Measurements from ENCODE around the gene PDE4A. TPM values are rescaled to one million over a fixed set of nuclear protein-coding genes. Genes with fewer than 3 reads are reported as not detected.

PDE4A gene
- total and polyA plus RNA-seq, 2 of the 13 experiments (the other 11 are each of a cell fraction or from before 2014, with no cell fraction given): 1.1 to 4.1 TPM

DNA sequence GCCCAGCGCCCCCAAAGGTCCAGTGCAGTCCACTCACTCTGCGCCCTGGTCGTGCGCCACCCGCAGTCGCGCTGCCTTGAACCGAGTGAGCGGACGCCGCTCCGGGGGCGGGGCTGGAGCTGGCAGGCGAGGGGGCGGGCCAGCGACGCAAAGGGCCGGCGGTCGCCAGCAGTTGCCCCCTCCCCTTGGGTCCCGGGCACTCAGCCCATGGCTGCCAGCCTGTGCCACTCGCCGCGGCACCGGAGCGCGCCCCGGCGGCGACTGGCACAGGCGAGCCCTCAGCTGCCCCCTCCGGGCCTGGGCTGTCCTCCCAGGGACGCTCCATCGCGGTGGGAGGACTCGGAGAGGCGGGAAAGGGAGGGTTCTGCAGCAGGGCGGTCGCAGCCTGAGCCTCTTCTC is 97.0 kb downstream of the PDE4A start, which contains the start of gene S1PR5 (continued):
- TF ChIP-seq, protein P1, sequence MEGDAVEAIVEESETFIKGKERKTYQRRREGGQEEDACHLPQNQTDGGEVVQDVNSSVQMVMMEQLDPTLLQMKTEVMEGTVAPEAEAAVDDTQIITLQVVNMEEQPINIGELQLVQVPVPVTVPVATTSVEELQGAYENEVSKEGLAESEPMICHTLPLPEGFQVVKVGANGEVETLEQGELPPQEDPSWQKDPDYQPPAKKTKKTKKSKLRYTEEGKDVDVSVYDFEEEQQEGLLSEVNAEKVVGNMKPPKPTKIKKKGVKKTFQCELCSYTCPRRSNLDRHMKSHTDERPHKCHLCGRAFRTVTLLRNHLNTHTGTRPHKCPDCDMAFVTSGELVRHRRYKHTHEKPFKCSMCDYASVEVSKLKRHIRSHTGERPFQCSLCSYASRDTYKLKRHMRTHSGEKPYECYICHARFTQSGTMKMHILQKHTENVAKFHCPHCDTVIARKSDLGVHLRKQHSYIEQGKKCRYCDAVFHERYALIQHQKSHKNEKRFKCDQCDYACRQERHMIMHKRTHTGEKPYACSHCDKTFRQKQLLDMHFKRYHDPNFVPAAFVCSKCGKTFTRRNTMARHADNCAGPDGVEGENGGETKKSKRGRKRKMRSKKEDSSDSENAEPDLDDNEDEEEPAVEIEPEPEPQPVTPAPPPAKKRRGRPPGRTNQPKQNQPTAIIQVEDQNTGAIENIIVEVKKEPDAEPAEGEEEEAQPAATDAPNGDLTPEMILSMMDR (CRISPR knock-in tag; IDR thresholded peaks at IDR 0.05): peak; percentile 31
- TF ChIP-seq ZNF878 (CRISPR knock-in tag; IDR thresholded peaks at IDR 0.05): no peak
- no peak for TF ChIP-seq AKAP8 (CRISPR knock-in tag; IDR thresholded peaks at IDR 0.05)
- TF ChIP-seq CCDC6 (CRISPR knock-in tag; IDR thresholded peaks at IDR 0.05): no peak
- TF ChIP-seq, protein P2, sequence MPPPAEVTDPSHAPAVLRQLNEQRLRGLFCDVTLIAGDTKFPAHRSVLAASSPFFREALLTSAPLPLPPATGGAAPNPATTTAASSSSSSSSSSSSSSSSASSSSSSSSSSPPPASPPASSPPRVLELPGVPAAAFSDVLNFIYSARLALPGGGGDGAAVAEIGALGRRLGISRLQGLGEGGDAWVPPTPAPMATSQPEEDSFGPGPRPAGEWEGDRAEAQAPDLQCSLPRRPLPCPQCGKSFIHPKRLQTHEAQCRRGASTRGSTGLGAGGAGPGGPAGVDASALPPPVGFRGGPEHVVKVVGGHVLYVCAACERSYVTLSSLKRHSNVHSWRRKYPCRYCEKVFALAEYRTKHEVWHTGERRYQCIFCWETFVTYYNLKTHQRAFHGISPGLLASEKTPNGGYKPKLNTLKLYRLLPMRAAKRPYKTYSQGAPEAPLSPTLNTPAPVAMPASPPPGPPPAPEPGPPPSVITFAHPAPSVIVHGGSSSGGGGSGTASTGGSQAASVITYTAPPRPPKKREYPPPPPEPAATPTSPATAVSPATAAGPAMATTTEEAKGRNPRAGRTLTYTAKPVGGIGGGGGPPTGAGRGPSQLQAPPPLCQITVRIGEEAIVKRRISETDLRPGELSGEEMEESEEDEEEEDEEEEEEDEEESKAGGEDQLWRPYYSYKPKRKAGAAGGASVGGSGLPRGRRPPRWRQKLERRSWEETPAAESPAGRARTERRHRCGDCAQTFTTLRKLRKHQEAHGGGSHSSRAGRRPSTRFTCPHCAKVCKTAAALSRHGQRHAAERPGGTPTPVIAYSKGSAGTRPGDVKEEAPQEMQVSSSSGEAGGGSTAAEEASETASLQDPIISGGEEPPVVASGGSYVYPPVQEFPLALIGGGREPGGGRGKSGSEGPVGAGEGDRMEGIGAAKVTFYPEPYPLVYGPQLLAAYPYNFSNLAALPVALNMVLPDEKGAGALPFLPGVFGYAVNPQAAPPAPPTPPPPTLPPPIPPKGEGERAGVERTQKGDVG (CRISPR knock-in tag; IDR thresholded peaks at IDR 0.05; ENCODE audit: borderline replicate concordance): no peak
- no peak for TF ChIP-seq MYC (CRISPR knock-in tag; IDR thresholded peaks at IDR 0.05; ENCODE audit: borderline replicate concordance)
- no peak for TF ChIP-seq ZNF790 (CRISPR knock-in tag; IDR thresholded peaks at IDR 0.05; ENCODE audit: borderline replicate concordance)
- TF ChIP-seq, protein P3, sequence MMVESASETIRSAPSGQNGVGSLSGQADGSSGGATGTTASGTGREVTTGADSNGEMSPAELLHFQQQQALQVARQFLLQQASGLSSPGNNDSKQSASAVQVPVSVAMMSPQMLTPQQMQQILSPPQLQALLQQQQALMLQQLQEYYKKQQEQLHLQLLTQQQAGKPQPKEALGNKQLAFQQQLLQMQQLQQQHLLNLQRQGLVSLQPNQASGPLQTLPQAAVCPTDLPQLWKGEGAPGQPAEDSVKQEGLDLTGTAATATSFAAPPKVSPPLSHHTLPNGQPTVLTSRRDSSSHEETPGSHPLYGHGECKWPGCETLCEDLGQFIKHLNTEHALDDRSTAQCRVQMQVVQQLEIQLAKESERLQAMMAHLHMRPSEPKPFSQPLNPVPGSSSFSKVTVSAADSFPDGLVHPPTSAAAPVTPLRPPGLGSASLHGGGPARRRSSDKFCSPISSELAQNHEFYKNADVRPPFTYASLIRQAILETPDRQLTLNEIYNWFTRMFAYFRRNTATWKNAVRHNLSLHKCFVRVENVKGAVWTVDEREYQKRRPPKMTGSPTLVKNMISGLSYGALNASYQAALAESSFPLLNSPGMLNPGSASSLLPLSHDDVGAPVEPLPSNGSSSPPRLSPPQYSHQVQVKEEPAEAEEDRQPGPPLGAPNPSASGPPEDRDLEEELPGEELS (CRISPR knock-in tag; IDR thresholded peaks at IDR 0.05): no peak
- TF ChIP-seq ZNF615 (CRISPR knock-in tag; IDR thresholded peaks at IDR 0.05; ENCODE audit: borderline replicate concordance): no peak
- no peak for TF ChIP-seq XRCC5 (optimal IDR thresholded peaks at IDR 0.05; ENCODE audit: low read length)
- TF ChIP-seq, protein P4, sequence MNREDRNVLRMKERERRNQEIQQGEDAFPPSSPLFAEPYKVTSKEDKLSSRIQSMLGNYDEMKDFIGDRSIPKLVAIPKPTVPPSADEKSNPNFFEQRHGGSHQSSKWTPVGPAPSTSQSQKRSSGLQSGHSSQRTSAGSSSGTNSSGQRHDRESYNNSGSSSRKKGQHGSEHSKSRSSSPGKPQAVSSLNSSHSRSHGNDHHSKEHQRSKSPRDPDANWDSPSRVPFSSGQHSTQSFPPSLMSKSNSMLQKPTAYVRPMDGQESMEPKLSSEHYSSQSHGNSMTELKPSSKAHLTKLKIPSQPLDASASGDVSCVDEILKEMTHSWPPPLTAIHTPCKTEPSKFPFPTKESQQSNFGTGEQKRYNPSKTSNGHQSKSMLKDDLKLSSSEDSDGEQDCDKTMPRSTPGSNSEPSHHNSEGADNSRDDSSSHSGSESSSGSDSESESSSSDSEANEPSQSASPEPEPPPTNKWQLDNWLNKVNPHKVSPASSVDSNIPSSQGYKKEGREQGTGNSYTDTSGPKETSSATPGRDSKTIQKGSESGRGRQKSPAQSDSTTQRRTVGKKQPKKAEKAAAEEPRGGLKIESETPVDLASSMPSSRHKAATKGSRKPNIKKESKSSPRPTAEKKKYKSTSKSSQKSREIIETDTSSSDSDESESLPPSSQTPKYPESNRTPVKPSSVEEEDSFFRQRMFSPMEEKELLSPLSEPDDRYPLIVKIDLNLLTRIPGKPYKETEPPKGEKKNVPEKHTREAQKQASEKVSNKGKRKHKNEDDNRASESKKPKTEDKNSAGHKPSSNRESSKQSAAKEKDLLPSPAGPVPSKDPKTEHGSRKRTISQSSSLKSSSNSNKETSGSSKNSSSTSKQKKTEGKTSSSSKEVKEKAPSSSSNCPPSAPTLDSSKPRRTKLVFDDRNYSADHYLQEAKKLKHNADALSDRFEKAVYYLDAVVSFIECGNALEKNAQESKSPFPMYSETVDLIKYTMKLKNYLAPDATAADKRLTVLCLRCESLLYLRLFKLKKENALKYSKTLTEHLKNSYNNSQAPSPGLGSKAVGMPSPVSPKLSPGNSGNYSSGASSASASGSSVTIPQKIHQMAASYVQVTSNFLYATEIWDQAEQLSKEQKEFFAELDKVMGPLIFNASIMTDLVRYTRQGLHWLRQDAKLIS (CRISPR knock-in tag; IDR thresholded peaks at IDR 0.05): no peak
- no peak for TF ChIP-seq ZSCAN22 (CRISPR knock-in tag; IDR thresholded peaks at IDR 0.05)
- TF ChIP-seq KLF16 (CRISPR knock-in tag; IDR thresholded peaks at IDR 0.05): no peak
- TF ChIP-seq ZNF263 (CRISPR knock-in tag; IDR thresholded peaks at IDR 0.05): peak; percentile 87
- TF ChIP-seq ZSCAN21 (CRISPR knock-in tag; IDR thresholded peaks at IDR 0.05; ENCODE audit: borderline replicate concordance): 0 out of 2 replicates have a peak, but pooled peaks have one; percentile 40
- TF ChIP-seq ZNF317 (CRISPR knock-in tag; IDR thresholded peaks at IDR 0.05): no peak
- TF ChIP-seq SIN3A (IDR thresholded peaks at IDR 0.05; ENCODE audit: borderline replicate concordance, low read depth, low read length): no peak
- no peak for TF ChIP-seq NR3C1 (CRISPR knock-in tag; IDR thresholded peaks at IDR 0.05)
- TF ChIP-seq SALL2 (CRISPR knock-in tag; IDR thresholded peaks at IDR 0.05): no peak
- no peak for TF ChIP-seq SNAI1 (CRISPR knock-in tag; IDR thresholded peaks at IDR 0.05; ENCODE audit: borderline replicate concordance)
